ENCODE results near the gene ZNF408.

Gene ZNF408

DNA sequence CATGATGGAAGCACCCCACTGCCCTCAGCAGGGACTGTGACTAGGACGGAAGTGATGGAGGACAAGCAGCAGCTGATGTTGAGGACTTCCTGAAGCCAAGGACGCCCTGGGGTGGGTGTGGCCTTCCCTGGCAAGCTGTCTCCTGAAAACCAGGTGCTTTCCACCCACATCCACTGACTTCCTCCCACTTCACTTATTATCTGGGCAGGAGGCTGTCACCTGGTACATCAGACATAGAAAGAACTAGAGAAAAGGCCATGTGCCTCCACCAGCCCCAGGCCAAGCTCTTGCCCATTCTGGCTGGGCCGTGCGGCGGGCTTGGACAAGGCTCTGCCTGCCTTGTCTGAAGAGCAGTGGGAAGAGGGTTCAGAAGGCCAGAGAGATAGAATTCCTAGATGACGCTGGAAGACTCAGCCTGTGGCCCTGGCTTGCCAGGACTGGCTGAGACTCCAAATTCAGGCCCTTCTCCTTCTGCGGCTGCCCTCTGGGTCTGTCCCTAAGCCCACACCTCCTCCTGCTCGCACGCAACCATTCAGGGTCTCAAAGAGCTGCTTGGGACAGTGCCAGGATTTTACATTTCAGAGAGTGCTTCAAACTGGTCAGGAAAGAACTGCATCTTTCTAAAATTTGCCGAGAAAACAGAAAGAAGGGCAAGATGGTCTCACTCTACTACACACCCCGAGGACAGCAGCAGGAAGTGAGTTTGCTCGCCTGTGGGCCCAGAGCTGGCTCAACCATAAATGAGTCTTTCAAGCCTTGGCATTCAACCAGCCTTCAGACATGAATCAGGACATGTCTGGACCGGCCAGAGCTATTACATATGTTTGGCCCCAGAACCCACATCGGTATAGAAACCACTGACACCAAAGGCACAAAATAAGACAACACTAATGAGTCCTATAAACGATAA lies 13.7 kb upstream of the ZNF408 start:
- H3K27ac ChIP-seq (ENCODE audit: low read length): peak overlapping the region; percentile 67
- peaks cover 32 to 34% of the 10 kb centered on the region in 2 donors for H3K36me3 ChIP-seq (ENCODE audit: control insufficient read depth in 1 of 2, insufficient read depth in 2 of 2, low read length in 2 of 2)
- H3K9me3 ChIP-seq (ENCODE audit: control insufficient read depth in 1 of 2, low read length in 2 of 2): no peaks in the 10 kb centered on the region
- no peak overlapping the region for H3K4me3 ChIP-seq (ENCODE audit: low read depth in 1 of 2, low read length in 2 of 2)
- peaks cover 0 to 17% of the 10 kb centered on the region in 2 donors for H3K4me1 ChIP-seq (ENCODE audit: control insufficient read depth in 1 of 2, insufficient read depth in 2 of 2, low read length in 2 of 2)
- no peaks in the 10 kb centered on the region for H3K27me3 ChIP-seq (ENCODE audit: low read depth, low read length)

DNA sequence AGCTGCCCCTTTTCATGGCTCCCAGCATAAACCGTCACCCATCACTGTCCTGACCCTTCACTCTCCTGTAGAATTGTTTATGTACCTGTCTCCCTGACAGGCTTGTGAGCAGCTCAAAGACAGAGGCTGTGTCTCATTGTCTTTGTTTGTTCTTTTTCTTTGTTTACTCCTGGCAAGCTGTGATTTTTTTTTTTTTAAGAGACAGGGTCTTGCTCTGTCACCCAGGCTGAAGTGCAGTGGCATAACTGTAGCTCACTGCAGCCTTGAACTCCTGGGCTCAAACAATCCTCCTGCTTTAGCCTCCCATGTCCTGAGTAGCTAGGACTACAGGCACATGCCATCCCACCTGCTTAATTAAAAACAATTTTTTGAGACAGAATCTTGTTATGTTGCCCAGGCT lies 10.1 kb upstream of the ZNF408 start:
- H3K4me3 ChIP-seq (ENCODE audit: low read depth in 1 of 2, low read length in 2 of 2): no peak overlapping the region
- H3K9me3 ChIP-seq (ENCODE audit: control insufficient read depth in 1 of 2, low read length in 2 of 2): no peaks in the 10 kb centered on the region
- H3K36me3 ChIP-seq (ENCODE audit: control insufficient read depth in 1 of 2, insufficient read depth in 2 of 2, low read length in 2 of 2): peaks cover 49 to 61% of the 10 kb centered on the region in 2 donors
- no peak overlapping the region for H3K27ac ChIP-seq (ENCODE audit: low read length)
- H3K4me1 ChIP-seq (ENCODE audit: control insufficient read depth in 1 of 2, insufficient read depth in 2 of 2, low read length in 2 of 2): peaks cover 0 to 31% of the 10 kb centered on the region in 2 donors
- H3K27me3 ChIP-seq (ENCODE audit: low read depth, low read length): no peaks in the 10 kb centered on the region

DNA sequence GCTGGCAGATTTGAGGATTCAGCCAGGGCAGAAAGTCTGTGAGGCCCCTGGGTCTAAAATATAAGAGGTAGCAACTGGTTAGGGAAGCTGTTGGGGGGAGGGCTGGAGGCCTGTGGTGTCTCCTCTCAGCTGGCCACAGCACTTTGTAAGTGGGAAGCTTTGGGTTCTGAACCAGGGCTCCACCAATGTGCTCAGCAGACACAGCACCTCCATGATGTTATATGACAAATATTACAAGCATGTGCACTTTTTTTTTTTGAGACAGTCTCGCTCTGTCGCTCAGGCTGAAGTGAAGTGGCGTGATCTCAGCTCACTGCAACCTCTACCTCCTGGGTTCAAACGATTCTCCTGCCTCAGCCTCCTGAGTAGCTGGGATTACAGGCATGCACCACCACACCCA lies 8.4 kb upstream of the ZNF408 start:
- Histone ChIP-seq H3K4me3 (ENCODE audit: low read depth in 1 of 2, low read length in 2 of 2) (no peak overlapping the region), H3K4me1 (ENCODE audit: control insufficient read depth in 1 of 2, insufficient read depth in 2 of 2, low read length in 2 of 2) (peaks cover 3 to 47% of the 10 kb centered on the region in 2 donors), H3K27ac (ENCODE audit: low read length) (no peak overlapping the region), H3K27me3 (ENCODE audit: low read depth, low read length) (no peaks in the 10 kb centered on the region), H3K36me3 (ENCODE audit: control insufficient read depth in 1 of 2, insufficient read depth in 2 of 2, low read length in 2 of 2) (peaks cover 50 to 54% of the 10 kb centered on the region in 2 donors), H3K9me3 (ENCODE audit: control insufficient read depth in 1 of 2, low read length in 2 of 2) (no peaks in the 10 kb centered on the region)

DNA sequence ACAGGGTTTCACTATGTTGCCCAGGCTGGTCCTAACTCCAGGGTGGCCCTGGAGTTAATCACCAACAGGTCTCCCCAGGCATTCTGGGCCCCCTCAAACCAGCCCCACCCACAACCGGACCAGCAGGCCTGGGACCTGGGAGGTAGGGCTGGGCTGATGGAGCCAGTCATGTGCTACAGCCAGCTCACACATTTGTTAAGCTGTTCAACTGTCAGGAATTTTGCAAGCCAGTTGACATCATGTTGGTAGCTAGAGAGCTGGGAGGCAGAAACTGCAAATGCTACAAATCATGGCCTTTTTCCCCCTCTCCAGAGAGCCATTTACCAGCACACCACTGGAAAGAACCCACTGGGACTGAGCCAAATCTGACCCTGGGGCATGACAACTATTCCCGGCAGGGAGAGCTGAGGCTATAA lies 7.2 kb upstream of the ZNF408 start:
- H3K27ac ChIP-seq (ENCODE audit: low read length): no peak overlapping the region
- no peak overlapping the region for H3K4me3 ChIP-seq (ENCODE audit: low read depth in 1 of 2, low read length in 2 of 2)
- peaks cover 7 to 47% of the 10 kb centered on the region in 2 donors for H3K4me1 ChIP-seq (ENCODE audit: control insufficient read depth in 1 of 2, insufficient read depth in 2 of 2, low read length in 2 of 2)
- H3K27me3 ChIP-seq (ENCODE audit: low read depth, low read length): no peaks in the 10 kb centered on the region
- H3K36me3 ChIP-seq (ENCODE audit: control insufficient read depth in 1 of 2, insufficient read depth in 2 of 2, low read length in 2 of 2): peaks cover 42% of the 10 kb centered on the region in 2 donors
- no peaks in the 10 kb centered on the region for H3K9me3 ChIP-seq (ENCODE audit: control insufficient read depth in 1 of 2, low read length in 2 of 2)

DNA sequence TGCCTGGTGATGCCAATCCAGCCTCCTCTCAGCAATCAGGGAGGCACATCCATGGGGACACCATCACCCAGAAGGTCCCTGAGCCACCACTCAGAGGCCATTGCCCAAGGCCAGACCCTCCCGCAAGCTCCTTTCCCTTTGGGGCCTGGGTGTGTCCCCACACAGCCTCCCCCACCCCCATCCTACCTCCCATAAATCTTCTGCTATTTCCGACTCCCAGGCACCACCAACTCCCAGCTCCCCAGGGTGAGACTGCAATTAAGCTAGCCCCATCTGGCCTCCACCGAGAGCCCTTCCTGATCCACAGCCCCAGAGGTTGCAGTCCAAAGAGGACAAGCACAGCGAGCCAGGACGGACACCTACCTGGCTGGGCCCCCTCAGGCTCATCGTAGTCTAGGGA lies 6.8 kb upstream of the ZNF408 start:
- no peak overlapping the region for H3K4me3 ChIP-seq (ENCODE audit: low read depth in 1 of 2, low read length in 2 of 2)
- H3K27ac ChIP-seq (ENCODE audit: low read length): no peak overlapping the region
- H3K27me3 ChIP-seq (ENCODE audit: low read depth, low read length): no peaks in the 10 kb centered on the region
- H3K9me3 ChIP-seq (ENCODE audit: control insufficient read depth in 1 of 2, low read length in 2 of 2): no peaks in the 10 kb centered on the region
- peaks cover 12 to 51% of the 10 kb centered on the region in 2 donors for H3K4me1 ChIP-seq (ENCODE audit: control insufficient read depth in 1 of 2, insufficient read depth in 2 of 2, low read length in 2 of 2)
- H3K36me3 ChIP-seq (ENCODE audit: control insufficient read depth in 1 of 2, insufficient read depth in 2 of 2, low read length in 2 of 2): peaks cover 40 to 42% of the 10 kb centered on the region in 2 donors

DNA sequence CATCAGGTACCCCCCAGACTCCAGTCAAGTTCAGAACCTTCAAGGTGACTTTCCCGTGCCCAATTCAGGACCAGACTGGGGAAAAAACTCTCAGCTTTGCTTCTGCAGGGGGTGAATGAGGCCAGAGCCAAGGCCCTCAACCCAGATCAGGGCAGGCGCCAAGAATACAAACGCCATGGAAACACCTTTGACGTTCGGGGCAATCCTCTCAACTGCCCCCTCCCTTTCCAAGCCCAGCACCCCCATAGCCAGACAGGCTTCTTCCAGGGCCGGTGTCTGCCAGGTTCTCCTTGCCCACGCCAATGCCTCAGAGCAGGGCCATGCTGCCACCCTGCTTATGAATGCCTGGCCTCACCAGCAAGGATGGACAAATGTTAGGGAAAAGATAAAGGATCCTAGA lies 6.2 kb upstream of the ZNF408 start:
- no peak overlapping the region for H3K27ac ChIP-seq (ENCODE audit: low read length)
- no peaks in the 10 kb centered on the region for H3K9me3 ChIP-seq (ENCODE audit: control insufficient read depth in 1 of 2, low read length in 2 of 2)
- H3K27me3 ChIP-seq (ENCODE audit: low read depth, low read length): no peaks in the 10 kb centered on the region
- no peak overlapping the region for H3K4me3 ChIP-seq (ENCODE audit: low read depth in 1 of 2, low read length in 2 of 2)
- H3K4me1 ChIP-seq (ENCODE audit: control insufficient read depth in 1 of 2, insufficient read depth in 2 of 2, low read length in 2 of 2): peaks cover 14 to 57% of the 10 kb centered on the region in 2 donors
- H3K36me3 ChIP-seq (ENCODE audit: control insufficient read depth in 1 of 2, insufficient read depth in 2 of 2, low read length in 2 of 2): peaks cover 38 to 42% of the 10 kb centered on the region in 2 donors

DNA sequence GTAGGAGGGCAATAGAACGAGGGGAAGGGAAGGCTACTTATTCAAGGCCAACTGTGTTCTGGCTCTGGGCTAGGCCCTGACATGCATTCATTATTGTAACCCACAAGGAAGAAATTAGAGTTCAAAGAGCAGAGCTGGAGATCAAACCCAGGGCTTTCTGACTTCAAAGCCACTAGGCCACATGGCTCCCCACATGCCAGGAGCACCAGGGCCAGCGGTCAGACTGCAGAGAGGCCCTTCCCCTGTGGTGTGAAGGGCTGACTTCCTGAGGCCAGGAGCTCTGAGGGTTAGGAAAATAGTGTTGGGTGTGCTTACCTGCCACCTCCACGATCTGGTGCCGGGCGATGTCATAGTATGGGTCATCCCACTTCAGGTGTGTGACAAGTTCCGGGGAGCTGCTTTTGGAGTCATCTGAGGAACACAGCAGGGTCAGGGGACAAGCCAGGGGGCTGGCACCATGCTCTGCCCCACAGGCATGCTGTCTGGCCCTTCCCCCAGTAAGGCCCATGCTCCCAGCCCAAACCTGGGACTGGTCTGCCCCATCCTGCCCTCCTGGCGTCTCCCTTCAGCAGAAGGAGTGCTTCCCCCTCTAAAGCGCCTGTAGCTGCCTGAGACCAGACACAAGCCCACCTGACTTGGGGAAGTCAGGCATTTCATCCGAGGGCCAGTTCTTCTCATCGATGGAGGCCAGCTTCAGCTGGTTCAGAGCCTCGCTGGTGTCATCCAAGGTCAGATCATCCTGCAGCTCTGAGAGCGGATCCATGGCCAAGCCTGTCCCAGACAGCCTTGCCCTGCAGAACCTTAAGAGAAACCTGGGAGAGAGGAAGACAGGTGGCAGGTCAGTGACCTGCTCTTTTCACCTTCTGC lies 5.3 kb upstream of the ZNF408 start:
- H3K4me1 ChIP-seq (ENCODE audit: control insufficient read depth in 1 of 2, insufficient read depth in 2 of 2, low read length in 2 of 2): peaks cover 14 to 63% of the 10 kb centered on the region in 2 donors
- no peak overlapping the region for H3K27ac ChIP-seq (ENCODE audit: low read length)
- no peak overlapping the region for H3K4me3 ChIP-seq (ENCODE audit: low read depth in 1 of 2, low read length in 2 of 2)
- H3K9me3 ChIP-seq (ENCODE audit: control insufficient read depth in 1 of 2, low read length in 2 of 2): no peaks in the 10 kb centered on the region
- H3K36me3 ChIP-seq (ENCODE audit: control insufficient read depth in 1 of 2, insufficient read depth in 2 of 2, low read length in 2 of 2): peaks cover 35 to 38% of the 10 kb centered on the region in 2 donors
- no peaks in the 10 kb centered on the region for H3K27me3 ChIP-seq (ENCODE audit: low read depth, low read length)

DNA sequence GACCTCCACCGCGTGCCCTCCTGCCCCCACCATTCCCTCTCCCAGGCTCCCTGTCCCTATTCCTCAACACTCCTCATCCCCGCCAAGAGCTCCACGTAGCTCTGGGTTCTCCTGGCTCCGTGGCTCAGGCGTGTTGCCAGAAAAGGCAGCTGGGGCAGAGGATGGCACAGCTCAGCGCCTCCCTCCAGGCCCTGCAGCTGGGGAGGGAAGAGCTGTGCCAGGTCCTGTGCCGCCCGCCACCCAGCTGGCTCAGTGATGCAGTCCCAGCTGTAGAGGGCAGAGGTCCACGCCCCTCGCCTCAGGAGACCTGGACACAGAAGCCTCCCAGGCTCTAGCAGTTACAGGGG lies 4.6 kb upstream of the ZNF408 start:
- Histone ChIP-seq H3K27ac (ENCODE audit: low read length) (no peak overlapping the region), H3K4me3 (ENCODE audit: low read depth in 1 of 2, low read length in 2 of 2) (no peak overlapping the region), H3K27me3 (ENCODE audit: low read depth, low read length) (no peaks in the 10 kb centered on the region), H3K36me3 (ENCODE audit: control insufficient read depth in 1 of 2, insufficient read depth in 2 of 2, low read length in 2 of 2) (peaks cover 29 to 38% of the 10 kb centered on the region in 2 donors), H3K9me3 (ENCODE audit: control insufficient read depth in 1 of 2, low read length in 2 of 2) (no peaks in the 10 kb centered on the region), H3K4me1 (ENCODE audit: control insufficient read depth in 1 of 2, insufficient read depth in 2 of 2, low read length in 2 of 2) (peaks cover 14 to 64% of the 10 kb centered on the region in 2 donors)

DNA sequence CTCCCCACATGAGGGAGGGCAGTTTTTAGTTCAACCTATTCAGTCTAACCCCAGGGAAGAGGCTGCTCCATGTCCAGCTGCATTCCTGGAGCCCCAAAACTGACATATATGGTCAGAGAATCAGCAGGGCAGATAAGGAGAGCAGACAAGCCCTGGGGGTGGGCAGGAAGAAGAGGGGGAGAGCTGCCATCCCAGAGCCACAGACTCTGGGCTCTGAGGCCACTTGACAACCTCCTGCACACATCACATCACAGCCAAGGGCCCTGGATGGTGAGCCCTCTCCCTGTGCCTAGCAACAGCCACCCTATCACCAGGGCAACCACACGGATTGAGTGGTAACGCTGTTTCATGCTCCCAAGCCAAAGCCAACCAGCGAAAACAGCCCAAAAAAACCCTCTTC lies 3.5 kb upstream of the ZNF408 start:
- H3K27ac ChIP-seq (ENCODE audit: low read length): peak overlapping the region; percentile 51
- H3K4me1 ChIP-seq (ENCODE audit: control insufficient read depth in 1 of 2, insufficient read depth in 2 of 2, low read length in 2 of 2): peaks cover 19 to 75% of the 10 kb centered on the region in 2 donors
- no peaks in the 10 kb centered on the region for H3K27me3 ChIP-seq (ENCODE audit: low read depth, low read length)
- H3K9me3 ChIP-seq (ENCODE audit: control insufficient read depth in 1 of 2, low read length in 2 of 2): no peaks in the 10 kb centered on the region
- peaks cover 23 to 32% of the 10 kb centered on the region in 2 donors for H3K36me3 ChIP-seq (ENCODE audit: control insufficient read depth in 1 of 2, insufficient read depth in 2 of 2, low read length in 2 of 2)
- H3K4me3 ChIP-seq (ENCODE audit: low read depth in 1 of 2, low read length in 2 of 2): peak overlapping the region in 1 of 2 donors; percentile 23

DNA sequence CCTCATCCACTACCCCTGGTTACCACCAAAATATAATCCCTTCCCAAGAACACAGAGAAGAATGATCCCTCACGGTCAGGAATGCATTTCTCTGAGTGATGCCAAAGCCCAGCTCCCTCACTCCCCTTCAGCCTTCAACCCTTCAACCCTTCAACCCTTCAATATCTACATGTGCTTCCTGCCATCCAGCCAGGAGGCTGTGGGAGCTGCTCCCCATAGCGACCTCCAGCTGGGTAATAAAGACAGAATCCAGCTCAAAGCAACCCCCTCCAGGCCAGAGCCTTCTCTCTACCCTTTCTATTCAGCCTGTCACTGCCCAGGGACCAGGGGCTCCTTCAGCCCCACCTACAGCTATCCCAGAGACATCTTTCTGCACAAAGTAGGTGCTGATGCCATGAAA lies 3.1 kb upstream of the ZNF408 start:
- Histone ChIP-seq H3K27ac (ENCODE audit: low read length) (peak overlapping the region; percentile 51), H3K4me3 (ENCODE audit: low read depth in 1 of 2, low read length in 2 of 2) (peak overlapping the region in 1 of 2 donors; percentile 23), H3K27me3 (ENCODE audit: low read depth, low read length) (no peaks in the 10 kb centered on the region), H3K4me1 (ENCODE audit: control insufficient read depth in 1 of 2, insufficient read depth in 2 of 2, low read length in 2 of 2) (peaks cover 19 to 79% of the 10 kb centered on the region in 2 donors), H3K36me3 (ENCODE audit: control insufficient read depth in 1 of 2, insufficient read depth in 2 of 2, low read length in 2 of 2) (peaks cover 25 to 34% of the 10 kb centered on the region in 2 donors), H3K9me3 (ENCODE audit: control insufficient read depth in 1 of 2, low read length in 2 of 2) (no peaks in the 10 kb centered on the region)

DNA sequence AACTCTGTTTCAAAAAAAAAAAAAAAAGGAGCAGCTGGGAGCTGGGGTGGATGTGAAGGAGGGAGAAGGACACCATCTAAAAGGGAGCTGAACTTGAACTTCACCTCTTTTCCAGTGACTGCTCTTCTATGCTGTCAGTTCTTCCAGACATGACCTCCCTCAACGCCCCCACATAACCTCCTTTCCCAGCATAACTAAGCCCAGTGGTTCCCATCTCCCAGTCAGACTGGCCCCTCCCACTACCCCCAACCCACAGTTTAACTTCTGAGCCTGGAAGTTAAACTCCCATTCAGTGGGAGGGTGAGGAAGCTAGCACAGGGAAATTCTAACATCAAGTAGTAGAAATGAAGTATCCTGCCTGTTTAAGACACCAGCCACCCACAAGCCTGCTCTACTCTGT lies 2.2 kb upstream of the ZNF408 start:
- Histone ChIP-seq H3K27me3 (ENCODE audit: low read depth, low read length) (no peaks in the 10 kb centered on the region), H3K4me3 (ENCODE audit: low read depth in 1 of 2, low read length in 2 of 2) (peak overlapping the region in 1 of 2 donors; percentile 42), H3K27ac (ENCODE audit: low read length) (peak overlapping the region; percentile 40), H3K4me1 (ENCODE audit: control insufficient read depth in 1 of 2, insufficient read depth in 2 of 2, low read length in 2 of 2) (peaks cover 19 to 81% of the 10 kb centered on the region in 2 donors), H3K9me3 (ENCODE audit: control insufficient read depth in 1 of 2, low read length in 2 of 2) (no peaks in the 10 kb centered on the region), H3K36me3 (ENCODE audit: control insufficient read depth in 1 of 2, insufficient read depth in 2 of 2, low read length in 2 of 2) (peaks cover 32 to 38% of the 10 kb centered on the region in 2 donors)

Data from muscle layer of duodenum (tissue), 2 donors.